ENCODE results near the gene SH3GL1. TPM values are rescaled to one million over a fixed set of nuclear protein-coding genes. Genes with fewer than 3 reads are reported as not detected.
A peak's percentile ranks its signal among the peaks of the same experiment; 100 is the strongest.

The SH3GL1 gene
- polyA plus RNA-seq, 3 donors: 14.0 to 33.9 (median 15.0) TPM

DNA sequence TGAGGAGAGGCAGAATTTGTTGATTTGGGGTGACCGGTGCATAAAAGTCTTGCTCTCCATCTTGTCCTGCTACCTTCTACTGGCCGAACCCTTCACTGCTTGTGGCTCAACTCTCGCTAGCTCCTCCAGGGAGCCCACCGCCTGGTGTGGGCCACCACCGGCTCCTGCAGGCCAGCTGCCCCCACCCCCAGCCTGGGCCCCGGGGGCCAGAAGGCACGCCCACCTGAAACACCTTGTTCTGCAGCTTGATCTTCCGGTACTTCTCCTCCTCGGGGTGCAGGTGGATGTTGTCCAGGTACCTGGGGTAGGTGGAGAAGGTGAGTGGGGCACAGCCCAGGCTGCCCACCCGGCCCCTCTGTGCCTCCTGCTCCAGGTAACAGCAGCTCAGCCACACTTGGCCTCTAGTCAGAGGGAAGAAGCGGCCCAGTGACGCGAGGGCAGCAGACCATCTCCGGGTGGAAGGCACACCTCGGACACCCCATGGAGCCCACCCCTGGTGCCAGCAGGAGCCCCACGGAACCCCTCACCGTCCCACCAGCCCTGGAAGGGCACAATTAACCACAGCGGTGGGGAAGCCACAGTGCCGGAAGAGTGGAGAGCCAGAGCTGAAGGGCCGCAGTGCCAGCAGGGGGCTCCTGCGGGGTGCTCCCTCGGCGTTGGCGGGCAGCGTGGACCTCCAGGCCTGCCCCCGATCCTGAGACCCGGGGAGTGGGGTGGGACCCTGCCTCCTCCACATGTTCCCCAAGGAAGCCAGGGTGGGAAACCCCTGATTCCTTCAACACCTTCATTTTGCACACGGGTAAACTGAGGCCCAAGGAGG is 47.2 kb upstream of the SH3GL1 start:
- intact Hi-C loops (cut with micrococcal nuclease): no loop called here

DNA sequence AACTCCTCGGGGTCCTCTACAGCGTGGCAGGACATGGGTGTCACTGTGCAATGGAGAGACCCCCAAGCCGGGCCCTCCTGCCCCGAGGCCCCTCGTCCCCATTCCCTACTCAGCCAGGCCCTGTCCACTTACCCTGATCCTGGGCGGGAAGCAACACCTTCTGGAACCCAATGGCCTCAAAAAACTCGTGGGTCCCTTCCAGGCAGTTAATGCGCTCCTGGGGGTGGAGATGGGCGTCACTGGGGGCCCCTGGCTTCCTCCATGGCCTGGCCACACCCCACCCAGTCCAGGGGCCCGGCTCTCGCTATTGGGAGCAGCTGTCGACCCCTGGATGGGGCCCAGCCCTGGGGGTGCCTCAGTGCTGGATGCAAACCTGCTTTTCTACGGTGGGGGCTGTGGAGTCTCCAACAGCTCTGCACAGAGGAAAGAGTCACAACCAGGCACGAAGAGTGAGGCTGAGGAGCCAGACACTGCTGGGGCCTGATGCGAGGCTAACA is 46.4 kb upstream of the SH3GL1 start:
- no peaks in the 10 kb centered on the region for H3K4me1 ChIP-seq (ENCODE audit: control insufficient read depth in 1 of 2, insufficient read depth in 2 of 2, low read length in 2 of 2)
- no peaks in the 10 kb centered on the region for H3K9me3 ChIP-seq (replicated peaks in 1 of 2; ENCODE audit: control insufficient read depth in 1 of 2, insufficient read depth in 1 of 2, low read length in 2 of 2)
- peaks cover 0 to 4% (median 0%) of the 10 kb centered on the region in 3 donors for H3K27me3 Mint-ChIP-seq (ENCODE audit: low read depth in 3 of 3)
- H3K9ac ChIP-seq (ENCODE audit: insufficient read depth, low read length, poor library complexity, severe bottlenecking): no peak overlapping the region
- H3K4me1 Mint-ChIP-seq: peaks cover 3% of the 10 kb centered on the region
- intact Hi-C loops (cut with micrococcal nuclease): no loop called here
- no peaks in the 10 kb centered on the region for H3K9me3 Mint-ChIP-seq
- H3K27ac ChIP-seq (ENCODE audit: low read depth in 1 of 2, low read length in 2 of 2): no peak overlapping the region
- peaks cover 66 to 82% of the 10 kb centered on the region in 2 donors for H3K36me3 ChIP-seq (replicated peaks in 1 of 2; ENCODE audit: control insufficient read depth in 1 of 2, insufficient read depth in 2 of 2, low read length in 2 of 2)
- peak overlapping the region in 1 of 7 donors; percentile 43 for H3K27ac Mint-ChIP-seq
- TF ChIP-seq, protein P1, sequence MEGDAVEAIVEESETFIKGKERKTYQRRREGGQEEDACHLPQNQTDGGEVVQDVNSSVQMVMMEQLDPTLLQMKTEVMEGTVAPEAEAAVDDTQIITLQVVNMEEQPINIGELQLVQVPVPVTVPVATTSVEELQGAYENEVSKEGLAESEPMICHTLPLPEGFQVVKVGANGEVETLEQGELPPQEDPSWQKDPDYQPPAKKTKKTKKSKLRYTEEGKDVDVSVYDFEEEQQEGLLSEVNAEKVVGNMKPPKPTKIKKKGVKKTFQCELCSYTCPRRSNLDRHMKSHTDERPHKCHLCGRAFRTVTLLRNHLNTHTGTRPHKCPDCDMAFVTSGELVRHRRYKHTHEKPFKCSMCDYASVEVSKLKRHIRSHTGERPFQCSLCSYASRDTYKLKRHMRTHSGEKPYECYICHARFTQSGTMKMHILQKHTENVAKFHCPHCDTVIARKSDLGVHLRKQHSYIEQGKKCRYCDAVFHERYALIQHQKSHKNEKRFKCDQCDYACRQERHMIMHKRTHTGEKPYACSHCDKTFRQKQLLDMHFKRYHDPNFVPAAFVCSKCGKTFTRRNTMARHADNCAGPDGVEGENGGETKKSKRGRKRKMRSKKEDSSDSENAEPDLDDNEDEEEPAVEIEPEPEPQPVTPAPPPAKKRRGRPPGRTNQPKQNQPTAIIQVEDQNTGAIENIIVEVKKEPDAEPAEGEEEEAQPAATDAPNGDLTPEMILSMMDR (IDR thresholded peaks at IDR 0.05): no peak
- WGBS (ENCODE audit: insufficient coverage): 84% methylated on average over 13 of the region's 15 CpGs
- H3K4me3 ChIP-seq (replicated peaks in 1 of 3; ENCODE audit: low read depth in 2 of 3, low read length in 3 of 3): no peak overlapping the region
- peaks cover 56 to 86% of the 10 kb centered on the region in 2 donors for H3K36me3 Mint-ChIP-seq
- no peak for DNase-seq
- no peaks in the 10 kb centered on the region for H3K27me3 ChIP-seq (ENCODE audit: control insufficient read depth in 2 of 2, insufficient read depth in 2 of 2, low read length in 2 of 2)
- no peak overlapping the region for H2AFZ ChIP-seq (ENCODE audit: insufficient read depth, low read depth, low read length, poor library complexity, severe bottlenecking)
- H3K79me2 ChIP-seq (ENCODE audit: insufficient read depth, low read length): no peaks in the 10 kb centered on the region
- H4K20me1 ChIP-seq (ENCODE audit: insufficient read depth, low read length): peaks cover 58% of the 10 kb centered on the region
- no peak overlapping the region for H3K4me2 ChIP-seq (replicated peaks; ENCODE audit: extremely low read depth, low read length, poor library complexity, severe bottlenecking)
- H3K4me3 Mint-ChIP-seq: no peak overlapping the region

More for the DNA sequence above, 47.2 kb upstream of the SH3GL1 start:
- no peak overlapping the region for H2AFZ ChIP-seq (ENCODE audit: insufficient read depth, low read depth, low read length, poor library complexity, severe bottlenecking)
- Mint-ChIP-seq H3K4me3 (no peak overlapping the region), H3K36me3 (peaks cover 61 to 86% of the 10 kb centered on the region in 2 donors), H3K4me1 (no peaks in the 10 kb centered on the region), H3K27ac (peak overlapping the region in 2 of 7 donors; percentile 20 to 30), H3K27me3 (ENCODE audit: low read depth in 3 of 3) (peaks cover 0 to 4% (median 0%) of the 10 kb centered on the region in 3 donors), H3K9me3 (no peaks in the 10 kb centered on the region)
- no peak overlapping the region for H3K27ac ChIP-seq (ENCODE audit: low read depth in 1 of 2, low read length in 2 of 2)
- 96% methylated on average over 17 of the region's 28 CpGs for WGBS (ENCODE audit: insufficient coverage)
- H3K27me3 ChIP-seq (ENCODE audit: control insufficient read depth in 2 of 2, insufficient read depth in 2 of 2, low read length in 2 of 2): no peaks in the 10 kb centered on the region
- H3K79me2 ChIP-seq (ENCODE audit: insufficient read depth, low read length): no peaks in the 10 kb centered on the region
- H3K4me1 ChIP-seq (ENCODE audit: control insufficient read depth in 1 of 2, insufficient read depth in 2 of 2, low read length in 2 of 2): no peaks in the 10 kb centered on the region
- H4K20me1 ChIP-seq (ENCODE audit: insufficient read depth, low read length): peaks cover 65% of the 10 kb centered on the region
- no peak overlapping the region for H3K4me3 ChIP-seq (replicated peaks in 1 of 3; ENCODE audit: low read depth in 2 of 3, low read length in 3 of 3)
- no peak for DNase-seq
- TF ChIP-seq, protein P1 (IDR thresholded peaks at IDR 0.05): no peak
- H3K9me3 ChIP-seq (replicated peaks in 1 of 2; ENCODE audit: control insufficient read depth in 1 of 2, insufficient read depth in 1 of 2, low read length in 2 of 2): no peaks in the 10 kb centered on the region
- H3K9ac ChIP-seq (ENCODE audit: insufficient read depth, low read length, poor library complexity, severe bottlenecking): no peak overlapping the region
- peaks cover 74 to 90% of the 10 kb centered on the region in 2 donors for H3K36me3 ChIP-seq (replicated peaks in 1 of 2; ENCODE audit: control insufficient read depth in 1 of 2, insufficient read depth in 2 of 2, low read length in 2 of 2)
- no peak overlapping the region for H3K4me2 ChIP-seq (replicated peaks; ENCODE audit: extremely low read depth, low read length, poor library complexity, severe bottlenecking)
